HepG2 (cell line): ENCODE measurements around the gene KRI1. TPM values are rescaled to one million over a fixed set of nuclear protein-coding genes. Genes with fewer than 3 reads are reported as not detected.

Experiments used
- ATAC-seq: fragments of 200-7000 bp; cut with Tn5 transposase; 3 replicates; pipeline ENCODE4 v1.9.1; 2020; ENCODE audit warnings: mild to moderate bottlenecking, moderate library complexity
- Bru-seq: library from RNA; stranded (reverse); fragments of 400-500 nt; gene quantifications from one replicate; lab custom pipeline; 2021; lab: Mats Ljungman, UMichigan
- BruChase-seq, 2 experiments: library from RNA; stranded (reverse); fragments of 400-500 nt; gene quantifications; one replicate each; lab custom pipeline; 2021; lab: Mats Ljungman, UMichigan
- BruUV-seq: library from RNA; stranded (reverse); fragments of 400-500 nt; replicated peaks from 2 replicates; lab custom pipeline; 2021; lab: Mats Ljungman, UMichigan
- CTCF ChIA-PET: fragments of 300-600 bp; formaldehyde crosslinking; extraction: SDS; loops from one replicate; lab custom pipeline; 2021; ENCODE audit warnings: low total read pairs, inconsistent platforms, low intra/inter-chr PET ratio; lab: Yijun Ruan, JAX
- POLR2A ChIA-PET: fragments of 350-600 bp; sonication (Branson Sonifier 250); formaldehyde crosslinking; loops from one replicate; lab custom pipeline; 2020; ENCODE audit warnings: antibody characterized with exemption, inconsistent platforms; lab: Yijun Ruan, JAX
- DNase-seq: peaks from one replicate; pipeline ENCODE4 v3.0.0-alpha.2; 2015; ENCODE audit warnings: low spot score
- FAIRE-seq: peaks from 3 replicates; lab custom pipeline; 2011; peaks lifted over from hg19 to GRCh38; lab: Jason Lieb, UNC
- H2AFZ ChIP-seq: one replicate; pipeline ENCODE4 v1.6.1; 2011; ENCODE audit warnings: low read length, inconsistent platforms
- H3K27ac ChIP-seq: fragments of 300-600 bp; 3 replicates; pipeline ENCODE4 v1.8.0; 2011; ENCODE audit warnings: mixed run types, mild to moderate bottlenecking, mixed read lengths, low read length, inconsistent platforms; ENCODE audit not compliant: insufficient read depth; ENCODE audit errors: extremely low read length
- H3K27me3 ChIP-seq, 2 experiments: fragments of 200-600 bp in 1 of 2; 2 replicates in 1 of 2; 3 replicates in 1 of 2; pipeline versions ENCODE4 v1.6.0 to v1.8.0; 2011; ENCODE audit warnings: low read length in 2 of 2, mild to moderate bottlenecking in 2 of 2, moderate library complexity in 2 of 2, inconsistent platforms in 1 of 2; ENCODE audit not compliant: insufficient read depth in 2 of 2, control insufficient read depth in 1 of 2
- H3K36me3 ChIP-seq, 2 experiments: fragments of 200-600 bp in 1 of 2; replicated peaks in 1 of 2; 2 replicates in 1 of 2; 3 replicates in 1 of 2; pipeline versions ENCODE4 v1.5.1 to v1.8.0; 2011; ENCODE audit warnings: low read length in 2 of 2, inconsistent platforms in 1 of 2; ENCODE audit not compliant: insufficient read depth in 2 of 2, control insufficient read depth in 1 of 2
- H3K4me1 ChIP-seq: 2 replicates; pipeline ENCODE4 v1.5.1; 2012; ENCODE audit warnings: low read length, inconsistent platforms; ENCODE audit not compliant: insufficient read depth
- H3K4me2 ChIP-seq: 2 replicates; pipeline ENCODE4 v1.6.0; 2011; ENCODE audit warnings: low read depth, low read length, inconsistent platforms
- H3K4me3 ChIP-seq, 3 experiments: fragments of 200-600 bp in 1 of 3; sonication (generic), shearing (Covaris generic) in 1 of 3; replicated peaks in 1 of 3; 2 replicates each; pipeline ENCODE4 v1.5.1; 2011 to 2016; ENCODE audit warnings: low read length in 3 of 3, inconsistent platforms in 2 of 3, low read depth in 2 of 3, mild to moderate bottlenecking in 2 of 3, control low read depth in 1 of 3, mixed read lengths in 1 of 3; ENCODE audit not compliant: insufficient read depth in 1 of 3
- H3K79me2 ChIP-seq: one replicate; pipeline ENCODE4 v1.6.1; 2011; ENCODE audit warnings: low read length, inconsistent platforms; ENCODE audit not compliant: insufficient read depth
- H3K9ac ChIP-seq: 2 replicates; pipeline ENCODE4 v1.6.0; 2011; ENCODE audit warnings: mild to moderate bottlenecking, low read depth, low read length, inconsistent platforms; ENCODE audit not compliant: insufficient read depth
- H3K9me3 ChIP-seq: 2 replicates; pipeline ENCODE4 v1.5.1; 2012; ENCODE audit warnings: mild to moderate bottlenecking, low read length
- H4K20me1 ChIP-seq: 2 replicates; pipeline ENCODE4 v1.6.0; 2011; ENCODE audit warnings: inconsistent platforms, mild to moderate bottlenecking, low read length, moderate library complexity; ENCODE audit not compliant: insufficient read depth
- GTF3A ChIP-seq: sonication (generic); formaldehyde crosslinking; conservative IDR thresholded peaks from 2 replicates; pipeline ENCODE4 v1.4.0; 2020; ENCODE audit warnings: mild to moderate bottlenecking, missing genetic modification reagents
- IKZF5 ChIP-seq: IDR thresholded peaks from 2 replicates; pipeline ENCODE4 v1.6.1; 2018; ENCODE audit warnings: missing genetic modification reagents, mild to moderate bottlenecking, missing compliant biosample characterization
- MIER3 ChIP-seq: IDR thresholded peaks from 2 replicates; pipeline ENCODE4 v1.6.1; 2016; ENCODE audit warnings: missing compliant biosample characterization, borderline replicate concordance
- PHF8 ChIP-seq: sonication (generic); formaldehyde crosslinking; IDR thresholded peaks from 2 replicates; pipeline ENCODE4 v1.5.0; 2020; ENCODE audit warnings: missing genetic modification reagents
- ZFYVE20 ChIP-seq: sonication (generic); formaldehyde crosslinking; IDR thresholded peaks from 2 replicates; pipeline ENCODE4 v1.8.0; 2023; ENCODE audit warnings: low read depth, mild to moderate bottlenecking, moderate library complexity, missing genetic modification reagents, borderline replicate concordance
- ZNF20 ChIP-seq: sonication (generic); formaldehyde crosslinking; IDR thresholded peaks from 2 replicates; pipeline ENCODE4 v1.4.0; 2020; ENCODE audit warnings: mild to moderate bottlenecking, moderate library complexity, missing genetic modification reagents
- ZNF660 ChIP-seq: sonication (generic); formaldehyde crosslinking; IDR thresholded peaks from 2 replicates; pipeline ENCODE4 v1.5.1; 2020; ENCODE audit warnings: mild to moderate bottlenecking, low read depth, missing genetic modification reagents, borderline replicate concordance
- WGBS: methylation state at CpG from one replicate; pipeline ENCODE4 v1.1.6; 2017; ENCODE audit warnings: low lambda C conversion rate; 5-methylcytosine and 5-hydroxymethylcytosine counted together
- in situ Hi-C: cut with HindIII; loops from 2 replicates; pipeline ENCODE4 v1.10.0; 2017; ENCODE audit warnings: low pct_unique_long_range_greater_than_20kb; ENCODE audit not compliant: extremely low pct_ligation_motif_present
- intact Hi-C: fragments of 100-400 bp; cut with micrococcal nuclease; formaldehyde crosslinking; loops from one replicate; pipeline ENCODE4 v1.10.0; 2022; ENCODE audit not compliant: unreplicated experiment
- long read RNA-seq, 2 experiments: library from RNA in 1 of 2; library from polyadenylated mRNA in 1 of 2; stranded (forward) in 1 of 2; unstranded in 1 of 2; transcript quantifications; one replicate each; pipeline ENCODE4 v2.0.0, GENCODE V29; 2019 to 2022
- polyA minus RNA-seq, 3 experiments: library from RNA; depleted of rRNA, polyadenylated mRNA; stranded (reverse); fragments of >200 nt; gene quantifications; 2 replicates each; pipeline ENCODE4 v1.2.3, GENCODE V29; 2011; ENCODE audit warnings: low replicate concordance in 1 of 3
- polyA plus RNA-seq, 8 experiments: library from polyadenylated mRNA; depleted of rRNA in 3 of 8; stranded (reverse) in 7 of 8; unstranded in 1 of 8; fragments of >200 nt; fragmentation: Illumina TruSeq in 4 of 8; extraction: Trizol in 4 of 8; gene quantifications; 2 replicates each; pipeline versions ENCODE4 v1.2.1 to v1.2.3, GENCODE V29; 2011 to 2016; ENCODE audit warnings: low read depth in 4 of 8, missing spikeins in 1 of 8, mixed read lengths in 1 of 8; ENCODE audit not compliant: insufficient read depth in 1 of 8
- total RNA-seq, 5 experiments: library from RNA; depleted of rRNA; stranded (reverse); fragments of >200 nt; fragmentation: Illumina TruSeq; extraction: Trizol; gene quantifications; 2 replicates each; pipeline ENCODE4 v1.2.3, GENCODE V29; 2016; ENCODE audit warnings: low read depth in 1 of 5
- TF ChIP-seq, protein P1 (sequence below): sonication (generic); formaldehyde crosslinking; IDR thresholded peaks from 2 replicates; pipeline ENCODE4 v1.5.1; 2020; ENCODE audit warnings: mild to moderate bottlenecking, missing genetic modification reagents
- TF ChIP-seq, protein P2 (sequence below): sonication (generic); formaldehyde crosslinking; IDR thresholded peaks from 2 replicates; pipeline ENCODE4 v1.4.0; 2020; ENCODE audit warnings: missing genetic modification reagents

The KRI1 gene
- total RNA-seq (2016; rRNA removed; fragmentation: Illumina TruSeq; extraction: Trizol) (10.2 and 11.7 TPM in 2 replicates), polyA plus RNA-seq (2011; rRNA removed) (9.1 and 12.7 TPM in 2 replicates), polyA minus RNA-seq (2011; rRNA and poly(A)+ RNA removed; ENCODE audit: low replicate concordance) (12.6 and 33.9 TPM in 2 replicates), Bru-seq, nascent RNA (percentile 68 among the genes with signal in this experiment), BruChase-seq, experiment 1, labeled RNA remaining after a 6-hour chase (percentile 77 among the genes with signal in this experiment), BruChase-seq, experiment 2, labeled RNA remaining after a 2-hour chase (percentile 71 among the genes with signal in this experiment)
- total RNA-seq (2016; cell fraction: cytosol; rRNA removed; fragmentation: Illumina TruSeq; extraction: Trizol; ENCODE audit: low read depth), result 2.3 and 3.1 TPM in 2 replicates
- total RNA-seq (2016; cell fraction: insoluble cytoplasmic fraction; rRNA removed; fragmentation: Illumina TruSeq; extraction: Trizol), result 8.4 and 12.8 TPM in 2 replicates
- total RNA-seq (2016; cell fraction: membrane; rRNA removed; fragmentation: Illumina TruSeq; extraction: Trizol), result 3.2 and 3.9 TPM in 2 replicates
- 9.0 and 10.0 TPM in 2 replicates for total RNA-seq (2016; cell fraction: nucleus; rRNA removed; fragmentation: Illumina TruSeq; extraction: Trizol)
- 4.8 and 4.9 TPM in 2 replicates for polyA plus RNA-seq (2011; cell fraction: cytosol; rRNA removed)
- 29.3 and 32.2 TPM in 2 replicates for polyA plus RNA-seq (2011; cell fraction: nucleus; rRNA removed)
- polyA plus RNA-seq (2012), result 12.5 and 15.9 TPM in 2 replicates
- polyA plus RNA-seq (2016; cell fraction: cytosol; fragmentation: Illumina TruSeq; extraction: Trizol; ENCODE audit: low read depth), result 1.9 and 2.1 TPM in 2 replicates
- 11.0 and 12.8 TPM in 2 replicates for polyA plus RNA-seq (2016; cell fraction: insoluble cytoplasmic fraction; fragmentation: Illumina TruSeq; extraction: Trizol; ENCODE audit: low read depth)
- 3.0 and 4.1 TPM in 2 replicates for polyA plus RNA-seq (2016; cell fraction: membrane; fragmentation: Illumina TruSeq; extraction: Trizol; ENCODE audit: low read depth)
- polyA plus RNA-seq (2016; cell fraction: nucleus; fragmentation: Illumina TruSeq; extraction: Trizol; ENCODE audit: insufficient read depth, low read depth), result 59.6 and 63.0 TPM in 2 replicates
- 5.1 and 8.9 TPM in 2 replicates for polyA minus RNA-seq (2011; cell fraction: cytosol; rRNA and poly(A)+ RNA removed)
- 8.8 and 9.8 TPM in 2 replicates for polyA minus RNA-seq (2011; cell fraction: nucleus; rRNA and poly(A)+ RNA removed)
- long read RNA-seq, experiment 1, partial matches to known transcripts, result 7 of 10 reads
- long read RNA-seq, experiment 1, other reads (novel, unspliced or antisense), result 0 of 10 reads
- long read RNA-seq, experiment 2, partial matches to known transcripts, result 17 of 32 reads
- long read RNA-seq, experiment 2, other reads (novel, unspliced or antisense), result 11 of 32 reads

DNA sequence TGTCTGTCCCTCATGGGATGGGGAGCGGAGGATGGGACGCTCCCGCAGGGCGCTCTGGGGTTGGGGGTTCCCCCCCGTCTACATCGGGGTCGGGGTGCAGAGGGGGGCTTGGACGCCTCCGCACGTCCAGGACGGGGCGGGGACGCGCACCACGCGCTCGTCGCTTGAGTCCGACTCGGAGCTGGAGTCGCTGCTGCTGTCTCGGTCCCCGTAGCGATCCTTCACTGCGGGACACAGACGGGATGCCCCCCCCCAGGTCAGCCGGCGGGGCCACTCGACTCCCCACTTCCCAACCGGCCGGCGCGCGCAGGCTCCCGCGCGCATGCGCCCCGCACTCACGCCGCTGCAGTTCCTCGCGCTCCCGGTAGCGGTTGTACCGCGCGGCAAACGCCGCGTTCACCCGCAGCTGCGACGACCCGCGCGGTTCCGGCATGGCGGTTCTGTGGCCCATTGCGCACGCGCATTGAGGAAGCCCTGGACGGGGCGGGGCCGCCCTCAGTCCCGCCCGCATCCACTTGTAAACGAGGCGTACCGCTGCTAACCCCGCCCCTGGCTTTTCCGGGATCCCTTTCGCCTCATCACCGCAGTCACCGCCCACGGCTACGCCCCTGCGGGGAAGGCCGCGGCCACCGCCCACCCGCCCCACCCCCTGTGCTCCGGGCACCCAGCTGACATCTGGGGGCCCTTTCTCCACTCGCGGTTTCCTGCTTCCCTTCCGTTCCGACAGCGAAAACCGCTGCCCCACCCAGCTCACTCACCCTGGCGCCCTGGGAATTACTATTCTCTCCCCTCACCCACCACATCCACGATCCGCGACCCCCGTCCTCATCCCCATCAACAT is at the start of gene KRI1:
KRI1 (minus strand) TSS at position 444 of the 841 bp plus-strand sequence; CDS start at position 433, 11 bp downstream.
- in situ Hi-C loops (no loop called here), intact Hi-C loops (no loop called here)
- H3K27ac ChIP-seq, result peak within 1 kb of the TSS; percentile 80
- peak within 1 kb of the TSS; percentile 91 for H3K9ac ChIP-seq
- peak; percentile 67 for ATAC-seq
- peaks cover 1 to 3% of the 10 kb centered on the region in 2 experiments; a peak in 1 of 5 replicates for H3K36me3 ChIP-seq
- peaks cover 41% of the 10 kb centered on the region for H3K4me1 ChIP-seq
- H3K27me3 ChIP-seq, result no peaks in the 10 kb centered on the region
- FAIRE-seq, result peak; percentile 80
- no peak within 1 kb of the TSS for H2AFZ ChIP-seq
- TSS peak; percentile 54 for BruUV-seq
- 9% methylated on average over 13 of the region's 94 CpGs for WGBS
- peak within 1 kb of the TSS; percentile 82 to 86 (median 85) for H3K4me3 ChIP-seq
- no peaks in the 10 kb centered on the region for H3K9me3 ChIP-seq
- peak; percentile 93 for DNase-seq
- ChIA-PET POLR2A (interaction anchor here (1.0 to 1.6 kb wide), 2 partner anchors 9 to 11 kb away, joined by 3 to 4 read pairs; no protein-coding TSS in a partner anchor), CTCF (no interaction called here)
- peak within 1 kb of the TSS; percentile 84 for H3K4me2 ChIP-seq
- H4K20me1 ChIP-seq, result no peaks in the 10 kb centered on the region
- H3K79me2 ChIP-seq, result peaks cover 10% of the 10 kb centered on the region
- TF ChIP-seq MIER3 (peak; percentile 82; the same call in 1 of the 2 replicates), ZNF660 (CRISPR knock-in tag) (no peak), GTF3A (no peak), PHF8 (peak; percentile 88), ZFYVE20 (CRISPR knock-in tag) (peak; percentile 90; the same call in 1 of the 2 replicates), IKZF5 (CRISPR knock-in tag) (peak; percentile 89), ZNF20 (CRISPR knock-in tag) (no peak)
- TF ChIP-seq, protein P1, sequence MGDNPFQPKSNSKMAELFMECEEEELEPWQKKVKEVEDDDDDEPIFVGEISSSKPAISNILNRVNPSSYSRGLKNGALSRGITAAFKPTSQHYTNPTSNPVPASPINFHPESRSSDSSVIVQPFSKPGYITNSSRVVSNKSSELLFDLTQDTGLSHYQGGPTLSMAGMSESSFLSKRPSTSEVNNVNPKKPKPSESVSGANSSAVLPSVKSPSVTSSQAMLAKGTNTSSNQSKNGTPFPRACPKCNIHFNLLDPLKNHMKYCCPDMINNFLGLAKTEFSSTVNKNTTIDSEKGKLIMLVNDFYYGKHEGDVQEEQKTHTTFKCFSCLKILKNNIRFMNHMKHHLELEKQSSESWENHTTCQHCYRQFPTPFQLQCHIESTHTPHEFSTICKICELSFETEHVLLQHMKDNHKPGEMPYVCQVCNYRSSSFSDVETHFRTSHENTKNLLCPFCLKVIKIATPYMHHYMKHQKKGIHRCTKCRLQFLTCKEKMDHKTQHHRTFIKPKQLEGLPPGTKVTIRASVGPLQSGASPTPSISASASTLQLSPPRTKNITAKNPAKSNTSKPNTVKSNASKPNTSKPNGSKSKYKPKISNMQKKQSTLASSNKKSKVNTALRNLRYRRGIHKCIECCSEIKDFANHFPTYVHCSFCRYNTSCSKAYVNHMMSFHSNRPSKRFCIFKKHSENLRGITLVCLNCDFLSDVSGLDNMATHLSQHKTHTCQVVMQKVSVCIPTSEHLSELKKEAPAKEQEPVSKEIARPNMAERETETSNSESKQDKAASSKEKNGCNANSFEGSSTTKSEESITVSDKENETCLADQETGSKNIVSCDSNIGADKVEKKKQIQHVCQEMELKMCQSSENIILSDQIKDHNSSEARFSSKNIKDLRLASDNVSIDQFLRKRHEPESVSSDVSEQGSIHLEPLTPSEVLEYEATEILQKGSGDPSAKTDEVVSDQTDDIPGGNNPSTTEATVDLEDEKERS (CRISPR knock-in tag), result peak; percentile 54; the same call in 1 of the 2 replicates
- TF ChIP-seq, protein P2, sequence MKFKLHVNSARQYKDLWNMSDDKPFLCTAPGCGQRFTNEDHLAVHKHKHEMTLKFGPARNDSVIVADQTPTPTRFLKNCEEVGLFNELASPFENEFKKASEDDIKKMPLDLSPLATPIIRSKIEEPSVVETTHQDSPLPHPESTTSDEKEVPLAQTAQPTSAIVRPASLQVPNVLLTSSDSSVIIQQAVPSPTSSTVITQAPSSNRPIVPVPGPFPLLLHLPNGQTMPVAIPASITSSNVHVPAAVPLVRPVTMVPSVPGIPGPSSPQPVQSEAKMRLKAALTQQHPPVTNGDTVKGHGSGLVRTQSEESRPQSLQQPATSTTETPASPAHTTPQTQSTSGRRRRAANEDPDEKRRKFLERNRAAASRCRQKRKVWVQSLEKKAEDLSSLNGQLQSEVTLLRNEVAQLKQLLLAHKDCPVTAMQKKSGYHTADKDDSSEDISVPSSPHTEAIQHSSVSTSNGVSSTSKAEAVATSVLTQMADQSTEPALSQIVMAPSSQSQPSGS (CRISPR knock-in tag), result peak; percentile 80
